ENCODE measurements around the gene HDAC4. TPM values are rescaled to one million over a fixed set of nuclear protein-coding genes. Genes with fewer than 3 reads are reported as not detected.

HDAC4 gene
- total and polyA plus RNA-seq, 9 donors, result 10.1 to 17.6 (median 13.3) TPM

DNA sequence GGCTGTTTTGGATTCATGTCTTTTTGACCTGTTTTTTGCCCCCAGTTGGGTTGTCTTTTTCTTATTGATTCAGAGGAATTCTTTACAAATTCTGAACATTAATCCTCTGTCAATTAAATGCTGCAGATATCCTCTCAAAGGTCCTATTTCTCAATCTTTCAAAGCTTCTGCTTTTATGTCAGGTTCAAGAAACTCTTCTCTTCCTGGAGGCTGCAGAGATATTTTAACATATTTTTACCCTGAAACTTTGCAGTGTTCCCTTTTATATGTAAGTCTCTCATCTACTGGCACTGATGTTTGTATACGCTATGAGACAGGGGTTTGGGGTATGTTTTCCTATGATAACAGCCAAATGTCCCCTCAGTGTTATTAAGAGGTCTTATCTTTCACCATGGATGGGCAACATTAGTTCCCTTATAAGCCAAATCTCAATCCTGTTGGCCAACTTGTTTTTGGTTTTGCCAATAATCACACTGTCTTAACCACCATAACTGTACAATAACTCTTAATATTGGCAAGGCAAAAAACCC lies 159.3 kb downstream of the HDAC4 start:
- no peaks in the 10 kb centered on the region for H3K27me3 ChIP-seq (ENCODE audit: control insufficient read depth, insufficient read depth, low read length)
- no peaks in the 10 kb centered on the region for H3K9me3 ChIP-seq (replicated peaks; ENCODE audit: control insufficient read depth, low read depth, low read length)
- no peak for DNase-seq
- no peak overlapping the region for H3K27ac ChIP-seq (ENCODE audit: low read length)
- peaks cover 48% of the 10 kb centered on the region for H3K4me1 ChIP-seq (ENCODE audit: control insufficient read depth, insufficient read depth, low read length)
- no peaks in the 10 kb centered on the region for H3K36me3 ChIP-seq (ENCODE audit: control insufficient read depth, insufficient read depth, low read length)
- no peak overlapping the region for H3K4me3 ChIP-seq (ENCODE audit: low read length)
- WGBS (ENCODE audit: insufficient coverage), result no CpG with 5 or more reads among the region's 1 CpG

DNA sequence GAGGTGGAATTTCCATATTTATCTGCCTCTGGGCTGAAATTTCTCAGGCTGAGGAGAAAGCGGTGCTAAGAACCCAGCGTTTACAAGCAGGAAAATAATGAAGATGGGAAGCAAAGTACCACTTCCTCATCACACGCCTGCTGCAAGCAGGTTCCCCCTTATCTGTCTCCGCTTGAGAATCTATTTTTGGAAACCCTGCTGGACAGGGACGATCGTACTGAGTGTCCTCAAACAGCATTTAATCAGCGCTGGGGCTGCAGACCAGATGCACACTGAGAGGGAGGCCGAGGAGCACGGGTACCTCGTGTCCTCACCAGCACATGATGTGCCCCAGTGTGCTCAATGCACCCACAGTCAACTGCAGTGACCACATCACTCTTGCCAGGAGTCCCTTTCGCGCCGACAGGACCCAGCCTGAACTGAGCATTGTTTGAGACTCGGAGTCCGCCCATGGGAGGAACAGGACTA lies 160.4 kb downstream of the HDAC4 start:
- Histone ChIP-seq H3K36me3 (ENCODE audit: control insufficient read depth, insufficient read depth, low read length) (no peaks in the 10 kb centered on the region), H3K9me3 (replicated peaks; ENCODE audit: control insufficient read depth, low read depth, low read length) (no peaks in the 10 kb centered on the region), H3K27ac (ENCODE audit: low read length) (peak overlapping the region; percentile 69), H3K4me3 (ENCODE audit: low read length) (no peak overlapping the region), H3K4me1 (ENCODE audit: control insufficient read depth, insufficient read depth, low read length) (peaks cover 40% of the 10 kb centered on the region), H3K27me3 (ENCODE audit: control insufficient read depth, insufficient read depth, low read length) (no peaks in the 10 kb centered on the region)
- peak; percentile 71 for DNase-seq
- 36% methylated on average over 12 of the region's 15 CpGs for WGBS (ENCODE audit: insufficient coverage)

DNA sequence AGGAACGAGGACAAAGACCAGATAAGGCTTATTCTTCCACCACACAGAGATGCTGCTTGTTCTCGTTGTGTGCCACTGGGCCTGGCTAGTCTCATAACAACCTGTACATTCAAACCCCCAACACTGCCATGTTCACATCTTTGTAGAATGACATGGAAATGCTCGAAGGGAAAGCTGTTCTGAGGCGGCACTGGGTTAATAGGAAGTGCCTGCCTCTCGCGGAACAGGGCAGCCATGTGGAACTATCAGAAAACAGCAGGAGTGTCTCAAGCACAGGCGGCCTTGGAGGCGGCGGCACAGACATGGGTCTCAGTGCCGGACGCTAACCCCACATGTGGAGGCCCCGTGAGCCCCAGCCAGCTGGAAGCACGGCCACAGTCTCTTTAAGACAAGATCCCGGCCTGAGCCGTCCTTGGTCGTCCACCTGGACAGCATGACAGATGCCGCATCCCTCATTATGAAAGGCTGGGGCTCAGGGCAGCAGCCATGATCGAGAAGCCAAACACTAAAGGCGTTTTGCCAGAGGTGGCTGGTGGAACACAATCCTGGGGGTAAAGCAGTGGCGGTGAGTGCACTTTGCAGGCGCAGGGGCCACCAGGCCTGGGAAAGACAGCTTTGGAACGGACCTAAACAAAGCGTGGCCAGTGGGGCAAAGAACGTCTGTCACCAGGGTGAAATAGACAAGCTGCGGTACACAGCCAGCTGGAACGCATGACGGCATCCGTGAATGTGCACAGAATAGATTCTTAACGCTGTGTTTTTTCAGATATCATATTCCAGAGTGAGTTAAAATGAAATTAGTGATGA lies 161.0 kb downstream of the HDAC4 start:
- Histone ChIP-seq H3K27ac (ENCODE audit: low read length) (peak overlapping the region; percentile 69), H3K27me3 (ENCODE audit: control insufficient read depth, insufficient read depth, low read length) (no peaks in the 10 kb centered on the region), H3K36me3 (ENCODE audit: control insufficient read depth, insufficient read depth, low read length) (peaks cover 4% of the 10 kb centered on the region), H3K4me1 (ENCODE audit: control insufficient read depth, insufficient read depth, low read length) (peaks cover 36% of the 10 kb centered on the region), H3K9me3 (replicated peaks; ENCODE audit: control insufficient read depth, low read depth, low read length) (no peaks in the 10 kb centered on the region), H3K4me3 (ENCODE audit: low read length) (no peak overlapping the region)
- peak; percentile 74 for DNase-seq
- 42% methylated on average over 28 of the region's 29 CpGs for WGBS (ENCODE audit: insufficient coverage)

DNA sequence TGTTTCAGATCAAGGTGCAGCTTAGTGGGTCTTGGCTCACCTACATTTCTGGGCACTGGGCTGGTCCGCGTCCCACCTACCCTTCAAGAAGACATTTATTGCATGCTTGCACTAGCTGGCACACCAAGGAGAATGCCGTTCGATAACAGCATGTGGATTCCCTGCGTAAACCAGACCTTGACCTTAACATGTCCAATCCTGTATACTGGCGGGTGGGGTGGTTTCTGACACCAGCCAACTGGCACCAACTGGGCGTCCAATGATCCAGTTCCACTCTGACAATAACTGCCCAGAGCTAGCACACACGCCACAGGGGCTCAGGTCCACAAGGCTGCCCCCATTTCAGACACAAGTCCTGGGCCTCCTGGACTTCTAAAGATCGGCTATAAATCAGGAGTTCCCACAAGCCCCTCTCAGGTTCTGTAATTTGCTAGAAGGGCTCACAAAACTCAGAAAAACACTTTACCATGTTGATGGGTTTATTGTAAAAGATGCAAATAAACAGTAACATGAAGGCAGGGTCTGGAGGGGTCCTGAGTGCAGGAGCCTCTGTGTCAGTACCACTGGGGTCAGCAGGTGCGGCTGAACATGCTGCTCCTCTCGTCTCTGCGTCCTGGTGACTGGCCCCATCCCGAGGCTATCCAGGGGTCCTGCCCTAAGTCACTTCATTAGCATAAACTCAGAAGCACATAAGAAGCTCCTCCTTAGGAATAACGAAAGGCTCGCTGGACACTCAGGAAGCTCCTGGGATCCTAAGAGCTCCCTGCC lies 161.8 kb downstream of the HDAC4 start:
- WGBS (ENCODE audit: insufficient coverage), result 88% methylated on average over 13 of the region's 15 CpGs
- DNase-seq, result no peak
- Histone ChIP-seq H3K27me3 (ENCODE audit: control insufficient read depth, insufficient read depth, low read length) (no peaks in the 10 kb centered on the region), H3K27ac (ENCODE audit: low read length) (no peak overlapping the region), H3K36me3 (ENCODE audit: control insufficient read depth, insufficient read depth, low read length) (peaks cover 9% of the 10 kb centered on the region), H3K9me3 (replicated peaks; ENCODE audit: control insufficient read depth, low read depth, low read length) (no peaks in the 10 kb centered on the region), H3K4me1 (ENCODE audit: control insufficient read depth, insufficient read depth, low read length) (peaks cover 34% of the 10 kb centered on the region), H3K4me3 (ENCODE audit: low read length) (no peak overlapping the region)

DNA sequence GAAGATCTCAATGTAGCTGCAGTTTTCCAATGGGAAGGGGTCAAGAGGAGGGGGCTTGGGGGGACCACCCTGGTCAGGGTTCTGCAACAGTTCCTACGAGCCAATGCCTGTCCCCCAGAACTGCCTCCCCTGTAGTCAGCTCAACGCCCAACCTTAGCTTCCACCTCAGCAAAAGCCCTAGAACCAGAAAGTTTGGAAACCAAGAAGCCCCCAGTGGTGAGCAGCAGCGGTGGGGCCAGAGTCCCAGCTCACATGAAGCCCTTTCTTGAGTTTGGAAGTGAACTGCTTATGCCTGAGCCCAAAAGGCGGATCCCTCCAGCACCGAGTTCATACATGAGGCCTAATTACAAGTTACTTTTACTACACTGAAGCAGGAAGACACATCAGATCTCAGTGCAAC lies 162.4 kb downstream of the HDAC4 start:
- Histone ChIP-seq H3K9me3 (replicated peaks; ENCODE audit: control insufficient read depth, low read depth, low read length) (no peaks in the 10 kb centered on the region), H3K36me3 (ENCODE audit: control insufficient read depth, insufficient read depth, low read length) (peaks cover 10% of the 10 kb centered on the region), H3K4me3 (ENCODE audit: low read length) (no peak overlapping the region), H3K27ac (ENCODE audit: low read length) (no peak overlapping the region), H3K27me3 (ENCODE audit: control insufficient read depth, insufficient read depth, low read length) (no peaks in the 10 kb centered on the region), H3K4me1 (ENCODE audit: control insufficient read depth, insufficient read depth, low read length) (peaks cover 34% of the 10 kb centered on the region)
- 90% methylated on average over 3 of the region's 5 CpGs for WGBS (ENCODE audit: insufficient coverage)
- no peak for DNase-seq

DNA sequence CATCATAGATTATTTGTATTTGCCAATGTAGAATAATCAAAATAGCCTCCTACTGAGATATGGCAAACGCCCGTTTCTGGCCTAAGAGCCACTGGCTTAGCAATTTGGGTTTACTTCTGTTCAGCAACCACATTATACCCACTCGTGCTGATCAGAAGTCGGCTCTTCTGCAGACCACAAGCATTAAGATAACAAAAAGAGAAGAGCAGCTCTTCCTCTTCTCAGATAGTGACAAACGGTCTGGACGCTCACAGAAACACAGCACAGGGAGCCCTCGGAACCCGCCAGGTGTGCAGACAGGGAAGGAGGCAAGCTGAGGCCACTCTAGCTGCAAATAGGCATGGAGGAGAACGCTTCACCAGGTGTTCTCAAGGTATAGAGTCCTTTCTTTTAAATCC lies 164.0 kb downstream of the HDAC4 start:
- H3K27ac ChIP-seq (ENCODE audit: low read length), result no peak overlapping the region
- H3K27me3 ChIP-seq (ENCODE audit: control insufficient read depth, insufficient read depth, low read length), result no peaks in the 10 kb centered on the region
- 83% methylated on average over 4 of the region's 9 CpGs for WGBS (ENCODE audit: insufficient coverage)
- H3K4me3 ChIP-seq (ENCODE audit: low read length), result no peak overlapping the region
- H3K4me1 ChIP-seq (ENCODE audit: control insufficient read depth, insufficient read depth, low read length), result peaks cover 38% of the 10 kb centered on the region
- no peak for DNase-seq
- H3K9me3 ChIP-seq (replicated peaks; ENCODE audit: control insufficient read depth, low read depth, low read length), result no peaks in the 10 kb centered on the region
- H3K36me3 ChIP-seq (ENCODE audit: control insufficient read depth, insufficient read depth, low read length), result peaks cover 10% of the 10 kb centered on the region

DNA sequence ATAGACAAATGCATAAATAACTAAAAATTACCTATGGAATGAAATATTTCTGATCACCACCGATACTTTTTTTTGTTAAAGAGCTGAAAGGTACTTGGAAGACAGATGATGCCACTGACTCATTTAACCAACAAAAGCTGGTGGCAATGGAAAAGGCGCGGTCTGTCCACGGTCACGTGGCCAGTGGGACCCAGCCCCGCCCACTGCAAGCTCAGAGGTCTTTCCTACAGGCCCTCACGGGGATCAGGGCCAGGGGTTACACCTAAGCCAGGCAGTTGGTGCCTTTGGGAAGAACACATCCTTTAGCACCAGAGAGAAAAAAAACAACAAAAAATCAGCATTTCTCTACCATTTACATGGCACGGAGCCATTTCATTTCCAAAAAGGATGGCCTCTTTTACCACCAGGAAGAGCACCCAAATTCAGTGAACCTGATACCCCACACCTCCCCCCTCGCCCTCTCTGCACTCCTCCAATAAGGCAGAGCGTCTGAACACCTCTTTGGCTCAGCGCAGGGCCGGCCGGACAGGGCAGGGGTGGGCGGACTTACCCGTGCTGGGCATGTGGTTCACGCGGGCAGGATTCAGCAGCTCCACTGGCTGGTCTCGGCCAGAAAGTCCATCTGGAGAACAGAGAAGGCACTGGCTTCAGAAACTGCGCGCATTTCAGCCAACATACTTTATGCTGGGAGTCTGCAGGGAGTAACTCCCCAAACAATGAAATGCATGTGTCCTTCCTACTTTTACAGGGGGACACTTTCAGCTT lies 164.6 kb downstream of the HDAC4 start:
- H3K27me3 ChIP-seq (ENCODE audit: control insufficient read depth, insufficient read depth, low read length), result no peaks in the 10 kb centered on the region
- no peaks in the 10 kb centered on the region for H3K9me3 ChIP-seq (replicated peaks; ENCODE audit: control insufficient read depth, low read depth, low read length)
- no peak overlapping the region for H3K4me3 ChIP-seq (ENCODE audit: low read length)
- WGBS (ENCODE audit: insufficient coverage), result 90% methylated on average over 17 of the region's 20 CpGs
- peaks cover 10% of the 10 kb centered on the region for H3K36me3 ChIP-seq (ENCODE audit: control insufficient read depth, insufficient read depth, low read length)
- no peak overlapping the region for H3K27ac ChIP-seq (ENCODE audit: low read length)
- no peak for DNase-seq
- H3K4me1 ChIP-seq (ENCODE audit: control insufficient read depth, insufficient read depth, low read length), result peaks cover 41% of the 10 kb centered on the region

DNA sequence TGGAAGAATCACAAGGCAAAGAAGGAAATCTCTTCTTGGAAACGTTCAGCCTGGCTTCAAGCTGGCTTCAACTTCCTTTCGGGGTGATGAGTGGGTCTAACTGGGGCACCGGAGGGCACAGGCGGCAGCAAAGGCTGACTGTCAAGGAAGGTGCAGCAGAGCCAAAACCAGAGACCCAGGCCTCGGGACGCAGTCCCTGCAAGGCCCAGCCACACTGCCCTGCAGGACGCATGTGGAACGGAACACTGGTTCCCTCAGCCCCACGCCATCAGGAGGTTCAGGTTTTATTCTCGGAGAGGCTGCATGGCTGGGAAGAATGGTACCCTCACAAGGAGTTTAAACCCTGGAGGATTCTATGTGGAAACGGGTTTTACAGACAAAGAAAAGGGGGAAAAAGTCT lies 165.5 kb downstream of the HDAC4 start:
- Histone ChIP-seq H3K9me3 (replicated peaks; ENCODE audit: control insufficient read depth, low read depth, low read length) (no peaks in the 10 kb centered on the region), H3K27ac (ENCODE audit: low read length) (no peak overlapping the region), H3K27me3 (ENCODE audit: control insufficient read depth, insufficient read depth, low read length) (no peaks in the 10 kb centered on the region), H3K4me1 (ENCODE audit: control insufficient read depth, insufficient read depth, low read length) (peaks cover 38% of the 10 kb centered on the region), H3K4me3 (ENCODE audit: low read length) (no peak overlapping the region), H3K36me3 (ENCODE audit: control insufficient read depth, insufficient read depth, low read length) (peaks cover 10% of the 10 kb centered on the region)
- WGBS (ENCODE audit: insufficient coverage), result 91% methylated on average over 11 of the region's 11 CpGs
- no peak for DNase-seq

DNA sequence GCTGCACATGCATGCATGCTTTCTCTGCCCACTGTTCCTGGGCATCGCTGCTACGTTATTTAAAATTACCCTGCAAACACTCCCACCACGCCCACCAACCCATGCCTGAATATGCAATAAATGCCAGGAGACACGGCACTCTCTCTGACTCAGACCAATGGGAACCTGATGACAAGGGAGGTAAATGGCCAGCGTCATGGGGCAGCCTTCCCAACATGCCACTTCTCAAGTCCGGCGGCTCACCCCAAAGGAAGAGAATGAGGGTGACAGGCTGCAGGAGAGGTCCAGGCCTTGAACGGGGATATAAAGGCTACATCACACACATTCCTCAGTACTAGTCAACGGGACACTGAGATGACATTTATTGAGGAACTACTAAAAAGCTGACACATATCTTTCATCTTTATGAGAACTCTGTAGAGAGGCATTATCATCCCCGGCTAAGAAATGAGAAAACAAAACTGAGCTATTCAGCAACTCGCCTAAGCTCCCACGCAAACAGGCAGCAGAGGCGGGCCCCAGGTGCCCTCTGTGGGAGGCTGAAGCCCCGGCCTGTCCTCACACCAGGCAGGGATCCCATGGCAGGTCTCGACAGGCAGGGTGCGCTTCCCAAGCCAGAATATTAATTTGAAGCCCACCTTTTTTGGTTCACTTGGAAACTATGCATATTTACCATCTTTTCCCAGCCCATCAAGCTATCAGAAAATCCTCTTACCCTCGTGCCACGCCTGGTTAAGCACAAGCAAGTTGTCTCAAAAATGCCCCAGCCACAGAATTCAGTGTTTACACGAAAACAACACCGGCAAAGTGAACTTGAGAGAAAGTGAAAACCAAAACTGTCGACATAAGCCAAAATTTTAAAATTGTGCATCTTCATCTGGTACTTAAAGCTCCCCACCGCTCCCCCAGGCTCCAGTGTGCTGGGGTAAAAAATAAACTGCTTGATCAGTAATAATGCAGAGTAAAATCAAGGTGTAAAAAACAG lies 166.3 kb downstream of the HDAC4 start:
- Histone ChIP-seq H3K27me3 (ENCODE audit: control insufficient read depth, insufficient read depth, low read length) (no peaks in the 10 kb centered on the region), H3K9me3 (replicated peaks; ENCODE audit: control insufficient read depth, low read depth, low read length) (no peaks in the 10 kb centered on the region), H3K4me1 (ENCODE audit: control insufficient read depth, insufficient read depth, low read length) (peaks cover 35% of the 10 kb centered on the region), H3K27ac (ENCODE audit: low read length) (no peak overlapping the region), H3K4me3 (ENCODE audit: low read length) (no peak overlapping the region), H3K36me3 (ENCODE audit: control insufficient read depth, insufficient read depth, low read length) (peaks cover 10% of the 10 kb centered on the region)
- no peak for DNase-seq
- WGBS (ENCODE audit: insufficient coverage), result 74% methylated on average over 14 of the region's 22 CpGs

Data from muscle of leg (tissue), 11 donors.